HG02610 (cell line): ENCODE results near the gene OR2H2.

Experiments
- ATAC-seq: cut with Tn5 transposase; IDR thresholded peaks from one replicate; pipeline ENCODE4 v1.9.1; 2021; ENCODE audit warnings: mild to moderate bottlenecking, moderate library complexity; ENCODE audit not compliant: unreplicated experiment

OR2H2 gene

DNA sequence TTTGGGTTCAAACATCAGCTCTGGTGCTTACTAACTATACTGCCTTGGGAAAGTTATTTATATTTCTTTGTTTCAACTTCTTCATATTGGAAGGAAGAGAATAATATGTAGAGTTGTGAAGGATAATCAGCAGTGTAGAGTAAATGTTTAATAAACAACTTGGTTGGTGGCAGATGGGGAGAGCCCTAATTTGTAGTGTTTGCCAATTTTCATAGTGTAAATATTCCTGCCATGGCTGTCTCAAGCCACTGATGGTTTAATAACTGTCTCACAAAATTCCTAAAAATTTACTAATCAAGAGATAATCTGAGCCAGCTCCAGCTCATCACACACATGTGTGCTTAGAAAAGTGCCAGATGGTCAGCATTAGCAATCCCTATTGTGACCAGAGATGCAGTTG is at the start of gene OR2H2:
Gene OR2H2 (plus strand): TSS at position 301 of the 400 bp plus-strand sequence. CDS start 2,824 bp downstream, outside the sequence.
- ATAC-seq = no peak

DNA sequence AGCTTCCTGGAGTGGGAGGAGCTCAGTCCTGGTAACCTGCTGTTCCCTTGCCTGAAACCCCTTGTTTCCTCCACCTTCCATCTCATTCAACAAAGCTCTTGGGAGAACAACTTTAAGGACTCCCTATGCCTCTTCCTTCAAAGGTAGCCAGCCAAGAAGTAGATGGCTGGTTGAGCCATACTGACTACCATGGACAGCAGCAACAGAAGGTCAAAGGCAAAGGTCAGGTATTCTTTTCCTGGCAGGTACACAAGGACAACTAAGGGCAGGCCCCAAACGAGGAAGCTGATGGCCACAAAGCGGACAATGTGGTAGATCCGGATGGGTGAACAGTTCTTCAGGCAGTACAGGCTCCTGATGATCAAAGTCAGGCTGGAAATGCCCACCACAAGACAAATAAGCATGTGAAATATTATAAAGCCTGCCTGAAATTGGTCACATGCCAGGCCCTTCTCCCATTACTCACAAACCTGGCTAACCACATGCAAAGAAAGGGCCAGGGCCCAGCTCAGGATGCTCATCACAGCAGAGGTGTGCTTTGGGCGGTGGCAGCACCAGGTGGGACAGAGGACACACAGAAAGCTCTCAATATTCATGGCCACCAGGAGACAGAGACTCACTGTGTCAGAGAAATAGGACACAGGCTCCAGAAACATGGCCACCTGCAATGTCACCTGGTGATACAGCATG is 47.1 kb upstream of the OR2H2 start:
- no peak for ATAC-seq

DNA sequence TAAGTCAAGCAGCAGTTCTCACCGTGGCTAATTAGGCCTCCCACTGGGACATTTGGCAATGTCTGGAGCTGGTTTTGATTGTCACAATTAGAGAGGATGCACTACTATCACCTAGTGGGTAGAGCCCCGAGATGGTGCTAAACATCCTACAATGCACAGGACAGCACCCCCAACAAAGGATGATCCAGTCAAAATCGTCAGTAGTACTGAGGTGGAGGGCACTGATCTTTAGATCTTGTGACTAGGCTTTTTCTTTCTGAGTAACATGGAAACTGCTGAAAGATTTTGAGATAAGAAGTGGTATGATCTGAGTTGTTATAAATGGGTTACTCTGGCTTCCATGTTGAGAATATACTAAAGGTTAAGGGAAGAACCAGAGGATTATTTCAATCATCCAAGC is 37.3 kb upstream of the OR2H2 start:
- ATAC-seq = no peak

DNA sequence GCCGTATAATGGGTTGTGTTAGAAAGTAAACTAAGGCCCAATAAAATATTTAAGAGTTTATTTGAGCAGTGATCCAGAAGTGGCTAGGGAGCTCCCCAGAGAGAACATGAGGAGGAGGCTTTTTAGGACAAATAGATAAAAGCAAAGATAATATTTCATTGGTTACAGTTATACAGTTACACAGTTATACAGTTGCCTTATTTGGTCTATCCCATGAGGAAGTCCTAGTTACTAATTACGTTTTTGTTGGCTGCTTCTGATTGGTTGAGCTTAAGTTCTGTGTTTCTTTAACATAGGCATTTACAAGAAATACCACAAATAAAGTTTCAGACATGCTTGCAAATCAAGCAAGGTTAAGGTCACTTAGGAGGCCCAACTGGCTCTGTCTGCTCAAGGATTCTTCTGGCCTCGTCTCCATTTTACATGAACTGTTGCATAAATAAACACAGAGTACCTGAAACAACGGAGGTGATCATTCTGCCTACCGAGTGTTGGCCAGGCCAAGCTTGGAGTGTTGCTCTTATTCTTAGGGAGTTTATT is 32.3 kb upstream of the OR2H2 start:
- ATAC-seq = peak; percentile 84

DNA sequence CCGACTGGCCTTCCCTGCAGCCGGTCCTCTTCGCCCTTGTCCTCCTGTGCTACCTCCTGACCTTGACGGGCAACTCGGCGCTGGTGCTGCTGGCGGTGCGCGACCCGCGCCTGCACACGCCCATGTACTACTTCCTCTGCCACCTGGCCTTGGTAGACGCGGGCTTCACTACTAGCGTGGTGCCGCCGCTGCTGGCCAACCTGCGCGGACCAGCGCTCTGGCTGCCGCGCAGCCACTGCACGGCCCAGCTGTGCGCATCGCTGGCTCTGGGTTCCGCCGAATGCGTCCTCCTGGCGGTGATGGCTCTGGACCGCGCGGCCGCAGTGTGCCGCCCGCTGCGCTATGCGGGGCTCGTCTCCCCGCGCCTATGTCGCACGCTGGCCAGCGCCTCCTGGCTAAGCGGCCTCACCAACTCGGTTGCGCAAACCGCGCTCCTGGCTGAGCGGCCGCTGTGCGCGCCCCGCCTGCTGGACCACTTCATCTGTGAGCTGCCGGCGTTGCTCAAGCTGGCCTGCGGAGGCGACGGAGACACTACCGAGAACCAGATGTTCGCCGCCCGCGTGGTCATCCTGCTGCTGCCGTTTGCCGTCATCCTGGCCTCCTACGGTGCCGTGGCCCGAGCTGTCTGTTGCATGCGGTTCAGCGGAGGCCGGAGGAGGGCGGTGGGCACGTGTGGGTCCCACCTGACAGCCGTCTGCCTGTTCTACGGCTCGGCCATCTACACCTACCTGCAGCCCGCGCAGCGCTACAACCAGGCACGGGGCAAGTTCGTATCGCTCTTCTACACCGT is 31.5 kb upstream of the OR2H2 start:
- peak; percentile 28 for ATAC-seq

DNA sequence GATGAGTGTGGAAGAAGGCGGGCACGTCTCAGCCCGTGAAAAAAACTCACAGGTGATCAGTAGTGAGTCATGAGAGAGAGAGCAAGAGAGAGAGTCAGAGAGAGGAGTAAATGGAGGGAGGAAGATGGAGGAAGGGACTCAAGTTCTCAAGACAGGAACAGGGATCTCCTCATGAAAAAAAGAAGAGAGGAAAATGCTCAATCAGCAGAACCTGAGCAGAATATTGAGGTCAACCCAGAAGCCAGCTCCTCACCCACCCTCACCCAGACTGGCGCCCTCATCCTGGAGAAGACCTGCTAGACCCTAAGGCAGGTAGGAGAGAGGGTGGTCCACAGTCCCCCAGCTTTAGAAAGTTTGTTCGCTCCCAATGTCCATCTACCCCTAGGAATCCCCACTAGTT is 30.2 kb upstream of the OR2H2 start:
- ATAC-seq = no peak

DNA sequence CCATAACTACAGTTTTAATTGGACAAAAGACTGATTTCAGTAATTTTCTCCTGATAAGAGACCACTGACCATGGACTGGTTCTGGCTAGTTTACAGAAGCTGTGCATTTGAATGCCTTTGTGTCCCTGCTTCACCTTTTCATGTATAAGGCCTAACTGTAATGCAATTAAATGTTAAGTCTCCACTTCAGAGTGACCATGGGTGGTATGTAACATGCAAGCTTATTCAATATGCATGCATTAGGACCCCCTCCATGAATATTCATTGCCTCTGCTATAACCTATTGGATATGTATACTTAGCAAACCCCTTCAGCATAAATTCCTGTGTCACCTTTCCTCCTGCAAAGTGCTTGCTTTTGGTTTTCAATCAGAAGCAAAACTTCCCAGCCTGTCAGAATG is 27.6 kb upstream of the OR2H2 start:
- ATAC-seq = no peak

DNA sequence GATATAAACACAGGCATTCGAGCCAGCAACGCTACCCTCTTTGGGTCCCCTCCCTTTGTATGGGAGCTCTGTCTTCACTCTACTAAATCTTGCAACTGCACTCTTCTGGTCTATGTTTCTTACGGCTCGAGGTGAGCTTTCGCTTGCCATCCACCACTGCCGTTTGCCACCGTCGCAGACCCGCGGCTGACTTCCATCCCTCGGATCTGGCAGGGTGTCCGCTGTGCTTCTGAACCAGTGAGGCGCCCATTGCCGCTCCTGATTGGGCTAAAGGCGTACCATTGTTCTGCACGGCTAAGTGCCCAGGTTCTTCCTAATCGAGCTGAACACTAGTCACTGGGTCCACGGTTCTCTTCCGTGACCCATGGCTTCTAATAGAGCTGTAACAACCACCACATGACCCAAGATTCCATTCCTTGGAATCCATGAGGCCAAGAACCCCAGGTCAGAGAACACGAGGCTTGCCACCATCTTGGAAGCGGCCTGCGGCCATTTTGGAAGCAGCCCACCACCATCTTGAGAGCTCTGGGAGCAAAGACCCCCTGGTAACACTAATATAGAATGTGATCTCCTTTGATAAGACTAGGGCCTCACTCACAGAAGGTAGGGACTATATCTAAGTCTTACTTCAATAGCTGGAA is 26.4 kb upstream of the OR2H2 start:
- ATAC-seq = no peak

DNA sequence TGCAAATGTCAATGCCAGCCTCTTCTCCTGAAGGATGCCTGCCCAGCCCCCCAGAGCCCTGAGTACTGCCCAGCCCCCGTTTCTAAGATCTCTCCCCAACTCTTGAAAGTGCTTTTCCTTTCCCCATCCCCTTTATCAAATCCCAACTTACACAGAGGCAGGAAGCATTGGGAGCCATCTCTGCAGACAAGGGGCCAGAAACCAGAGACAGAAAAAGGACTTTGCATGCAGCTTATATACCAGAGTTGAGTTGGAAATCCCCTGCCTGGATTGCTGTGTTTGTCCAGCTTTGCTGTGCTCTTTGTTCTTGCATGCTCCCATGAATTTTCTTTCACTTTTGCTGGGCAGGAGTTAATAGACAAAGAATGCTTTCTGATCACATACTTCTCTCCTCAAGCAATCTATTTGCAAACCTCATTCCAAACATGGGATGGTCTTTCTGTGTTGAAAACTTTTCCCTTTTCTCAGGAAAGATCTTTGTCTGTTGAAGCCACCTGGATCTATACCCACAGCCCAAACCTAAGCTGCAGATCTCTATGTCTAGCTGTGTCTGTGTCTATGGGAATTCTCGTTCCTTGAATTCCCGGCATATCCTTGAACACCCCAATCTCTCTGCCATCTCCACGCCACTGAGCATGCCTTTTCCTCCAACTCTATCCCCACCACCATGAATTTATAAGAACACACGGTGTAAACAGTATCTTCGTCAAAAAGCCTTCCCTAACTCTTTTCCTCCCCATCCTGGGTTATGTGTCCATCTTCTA is 25.2 kb upstream of the OR2H2 start, which contains the start of gene UBD:
Gene UBD (minus strand): TSS at position 209 of the 764 bp plus-strand sequence. CDS start 31 bp downstream, at position 178.
- ATAC-seq = no peak

DNA sequence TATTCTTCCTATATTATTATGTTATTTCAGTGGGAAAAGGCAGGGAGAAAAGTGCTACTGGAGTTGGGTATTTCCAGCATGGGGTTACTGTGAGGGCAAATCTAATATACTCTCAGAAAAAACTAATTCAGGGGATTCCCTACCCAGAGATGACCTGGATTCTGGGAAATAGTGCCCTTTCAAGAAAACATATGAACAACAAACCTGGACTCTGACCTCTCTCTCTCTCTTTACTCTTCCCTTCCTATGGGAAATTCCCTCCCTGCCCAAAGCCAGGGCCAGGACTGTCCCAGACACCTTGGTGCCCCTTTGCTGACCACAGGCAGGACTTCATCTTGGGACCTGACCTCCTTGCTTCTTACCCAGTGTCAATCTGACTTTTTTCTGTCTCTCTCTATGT is 23.8 kb upstream of the OR2H2 start:
- no peak for ATAC-seq

DNA sequence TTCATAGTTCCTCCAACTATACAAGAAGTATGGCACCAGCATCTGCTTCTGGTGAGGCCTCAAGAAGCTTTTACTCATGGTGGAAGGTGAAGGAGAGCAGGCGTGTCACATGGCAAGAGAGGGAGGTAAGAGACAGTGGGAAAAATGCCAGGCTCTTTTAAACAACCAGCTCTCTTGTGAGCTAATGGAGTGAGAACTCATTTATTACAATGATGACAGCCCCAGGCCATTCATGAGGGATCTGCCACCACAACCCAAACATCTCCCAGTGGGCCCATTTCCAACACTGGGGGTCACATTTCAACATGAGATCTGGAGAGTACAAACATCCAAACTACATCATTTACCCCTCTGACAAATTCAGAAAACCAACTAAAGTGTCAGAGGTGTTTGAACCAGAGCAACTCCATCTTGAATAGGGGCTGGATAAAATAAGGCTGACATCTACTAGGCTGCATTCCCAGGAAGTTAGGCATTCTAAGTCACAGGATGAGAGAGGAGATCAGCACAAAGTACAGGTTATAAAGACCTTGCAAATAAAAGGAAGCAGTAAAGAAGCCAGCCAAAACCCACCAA is 23.2 kb upstream of the OR2H2 start:
- no peak for ATAC-seq

DNA sequence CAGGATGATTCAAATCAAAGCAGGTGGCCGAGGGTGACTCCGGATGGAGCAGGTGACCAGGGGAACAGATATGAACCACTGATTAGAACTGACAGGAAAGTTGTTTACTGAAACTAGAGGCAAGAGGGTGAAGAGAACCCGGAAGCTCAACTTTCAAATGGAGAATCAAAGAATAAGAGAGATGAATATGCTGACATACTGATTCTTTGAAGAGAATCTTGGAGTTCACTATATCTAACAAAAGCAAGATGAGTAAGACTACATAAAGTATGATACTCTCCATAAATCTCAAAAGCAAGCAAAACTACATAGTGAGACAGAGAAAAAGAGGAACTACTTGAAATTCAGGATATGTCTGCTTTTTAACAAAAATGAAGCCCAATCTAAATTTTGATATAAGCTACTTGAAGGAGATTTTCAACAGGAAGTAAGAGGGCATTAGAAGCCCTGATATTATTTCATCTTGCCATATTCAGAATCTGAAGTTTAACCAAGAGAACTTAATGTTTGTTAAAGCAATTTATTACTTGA is 21.4 kb upstream of the OR2H2 start:
- no peak for ATAC-seq

DNA sequence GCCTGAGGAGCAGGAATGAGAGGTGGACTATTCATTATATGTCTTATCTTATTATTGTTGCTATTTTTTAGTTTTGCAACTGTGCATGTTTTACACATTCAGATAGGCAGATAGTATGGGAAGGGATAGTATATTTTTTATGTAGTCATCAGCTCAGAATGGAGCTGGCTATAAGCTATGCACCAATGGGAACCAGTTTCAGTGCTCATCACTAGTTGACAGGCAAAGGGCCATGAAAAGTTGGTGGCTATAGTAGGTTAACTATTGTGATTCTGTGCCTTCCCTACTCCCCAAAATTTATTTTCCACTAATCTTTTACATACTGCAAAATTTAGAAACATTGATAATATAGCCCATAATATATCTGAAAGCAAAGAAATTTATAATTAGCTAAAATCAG is 20.0 kb upstream of the OR2H2 start:
- ATAC-seq = no peak

DNA sequence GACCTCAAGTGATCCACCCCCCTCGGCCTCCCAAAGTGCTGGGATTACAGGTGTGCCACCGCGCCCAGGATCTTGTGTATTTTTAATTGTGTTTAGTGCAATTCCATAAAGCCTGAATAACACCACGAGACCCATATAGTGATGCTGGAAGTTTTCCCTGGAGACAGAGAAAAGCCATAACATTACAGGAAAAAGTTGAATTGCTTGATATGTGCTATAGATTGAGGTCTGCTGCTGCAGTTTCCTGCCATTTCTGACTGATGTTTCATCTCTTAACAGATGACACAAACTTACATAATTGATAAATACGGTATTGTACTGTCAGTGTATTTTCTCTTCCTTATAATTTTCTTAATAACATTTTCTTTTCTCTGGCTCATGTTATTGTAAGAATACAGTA is 18.1 kb upstream of the OR2H2 start:
- no peak for ATAC-seq

DNA sequence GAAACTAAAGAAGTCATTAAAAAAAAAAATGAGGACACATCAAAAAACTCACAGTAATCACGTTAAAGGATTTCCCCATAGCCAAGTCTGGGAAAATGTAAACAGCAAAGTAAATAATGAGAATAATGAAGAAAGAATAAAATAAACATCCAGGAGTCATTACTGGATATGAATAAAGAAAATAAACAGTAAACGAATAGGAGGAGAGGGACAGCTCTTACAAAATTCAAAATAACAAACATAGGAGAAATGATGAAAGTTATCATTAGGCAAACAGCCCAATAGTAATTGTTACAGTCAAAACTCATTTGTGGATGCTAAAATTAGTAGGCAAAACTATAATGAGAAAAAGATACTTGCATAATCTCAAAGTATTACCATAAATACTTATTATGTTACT is 17.4 kb upstream of the OR2H2 start:
- no peak for ATAC-seq

DNA sequence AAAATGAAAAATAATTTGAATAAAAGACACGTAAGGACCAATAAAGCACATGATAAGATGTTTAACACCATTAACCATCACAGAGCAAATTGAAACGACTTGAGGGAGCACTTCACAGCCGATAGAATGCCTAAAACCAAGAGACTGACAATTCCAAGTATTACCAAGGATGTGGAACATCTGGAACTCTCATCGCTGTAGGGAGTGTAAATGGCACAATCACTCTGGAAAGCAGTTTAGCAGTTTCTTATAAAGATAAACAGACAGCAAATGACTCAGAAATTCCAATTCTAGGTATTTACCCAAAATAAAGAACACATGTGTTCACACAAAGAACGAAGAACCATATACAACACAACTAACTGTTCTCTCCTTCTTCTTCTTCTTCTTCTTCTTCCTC is 16.9 kb upstream of the OR2H2 start:
- no peak for ATAC-seq

DNA sequence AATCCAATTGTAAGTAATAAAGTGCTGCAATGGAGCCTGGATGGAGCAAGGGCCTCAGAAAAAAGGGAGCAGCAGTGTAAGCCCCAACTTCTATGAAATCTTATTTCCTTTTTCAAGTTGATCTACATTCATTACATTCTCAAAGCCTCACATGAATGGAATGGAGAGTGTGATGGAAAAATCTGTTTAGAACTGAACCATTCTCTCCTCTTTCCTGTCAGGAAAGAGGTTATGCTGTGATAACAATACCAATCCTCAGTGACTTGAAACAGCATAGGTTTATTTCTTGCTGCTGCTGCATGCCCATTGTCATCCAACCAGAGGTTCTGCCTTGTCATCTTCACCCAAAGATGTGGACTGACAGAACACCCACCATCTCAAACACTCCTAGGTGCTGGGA is 8.9 kb upstream of the OR2H2 start:
- ATAC-seq = no peak

DNA sequence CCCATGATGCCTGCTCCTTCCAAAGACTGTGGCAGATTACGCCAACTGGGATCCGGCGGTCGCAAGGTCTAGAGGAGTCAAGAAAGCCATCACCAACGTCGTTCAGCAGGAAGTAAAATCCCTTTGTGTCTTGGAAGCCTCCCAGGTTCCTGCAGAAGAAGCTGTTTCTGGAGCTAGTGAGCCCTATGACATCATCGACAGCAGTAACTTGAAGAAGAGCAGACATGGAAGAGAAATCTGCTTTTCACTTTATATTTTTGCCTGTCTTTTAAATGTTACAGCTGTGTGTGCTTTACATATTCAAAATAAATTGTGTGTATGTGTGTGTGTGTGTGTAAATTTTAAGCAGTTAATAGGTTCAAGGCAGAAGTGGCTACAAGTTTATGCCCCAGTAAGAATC is 7.4 kb upstream of the OR2H2 start:
- ATAC-seq = no peak

DNA sequence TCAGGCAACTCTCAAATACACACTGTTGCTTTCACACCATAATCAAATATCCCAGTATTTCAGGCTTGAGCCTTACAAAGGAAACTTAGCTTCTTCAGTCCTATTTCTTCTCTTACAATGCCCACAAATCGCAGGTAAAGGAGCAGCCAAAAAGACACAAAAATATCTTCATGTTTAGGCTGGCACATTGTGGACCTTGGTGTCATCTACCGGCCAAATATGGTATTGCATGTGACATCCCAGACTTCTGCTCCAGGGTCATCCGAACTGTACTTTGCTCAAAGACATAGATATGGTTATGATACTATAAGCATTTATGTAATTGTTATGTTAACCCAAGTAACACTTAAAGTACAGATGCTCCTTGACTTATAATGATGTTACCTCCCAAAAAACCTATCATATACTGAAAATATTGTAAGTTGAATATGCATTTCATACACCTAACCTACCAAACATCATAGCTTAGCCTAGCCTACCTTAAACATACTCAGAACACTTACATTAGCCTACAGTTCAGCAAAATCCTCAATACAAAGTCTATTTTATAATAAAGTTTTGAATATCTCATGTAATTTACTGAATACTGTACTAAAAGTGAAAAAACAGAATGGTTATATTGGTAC is 4.6 kb downstream of the OR2H2 start:
- ATAC-seq = no peak
